K562 (cell line): ENCODE measurements around the gene KMT5C. TPM values are rescaled to one million over a fixed set of nuclear protein-coding genes. Genes with fewer than 3 reads are reported as not detected.

ENCODE experiments used
- ATAC-seq: fragments of 200-7000 bp; cut with Tn5 transposase; 3 replicates; pipeline ENCODE4 v1.9.1; 2020; ENCODE audit warnings: moderate library complexity
- BruUV-seq: library from RNA; stranded (reverse); fragments of 400-500 nt; replicated peaks from 2 replicates; lab custom pipeline; 2021; lab: Mats Ljungman, UMichigan
- CTCF ChIA-PET: fragments of 300-600 bp; formaldehyde crosslinking; extraction: SDS; loops from one replicate; lab custom pipeline; 2021; ENCODE audit warnings: low intra/inter-chr PET ratio; lab: Yijun Ruan, JAX
- POLR2A ChIA-PET: fragments of 300-600, 350-650 bp; sonication (Branson Sonifier 250); formaldehyde crosslinking; extraction: SDS; loops from one replicate; lab custom pipeline; 2021; ENCODE audit warnings: antibody characterized with exemption, inconsistent platforms; lab: Yijun Ruan, JAX
- DNase-seq, 4 experiments: peaks; one replicate each; pipeline versions ENCODE4 v3.0.0 to v3.0.0-alpha.2; 2011 to 2018; ENCODE audit warnings: low spot score in 3 of 4, mixed read lengths in 3 of 4; ENCODE audit errors: extremely low read depth in 1 of 4
- FAIRE-seq: peaks from 2 replicates; lab custom pipeline; 2011; peaks lifted over from hg19 to GRCh38; lab: Jason Lieb, UNC
- H2AFZ ChIP-seq: 2 replicates; pipeline ENCODE4 v1.6.0; 2011; ENCODE audit warnings: low read depth, low read length, control low read depth, inconsistent platforms
- H3K27ac ChIP-seq: fragments of 200-600 bp; 3 replicates; pipeline ENCODE4 v1.8.0; 2011; ENCODE audit warnings: low read depth, mild to moderate bottlenecking, control low read depth, inconsistent platforms, low read length, moderate library complexity, mixed read lengths; ENCODE audit errors: extremely low read depth
- H3K27me3 ChIP-seq, 2 experiments: fragments of 300-600 bp in 1 of 2; 2 replicates in 1 of 2; 3 replicates in 1 of 2; pipeline versions ENCODE4 v1.6.0 to v1.8.0; 2011; ENCODE audit warnings: inconsistent platforms in 2 of 2, low read length in 2 of 2, mild to moderate bottlenecking in 1 of 2, mixed read lengths in 1 of 2, moderate library complexity in 1 of 2; ENCODE audit not compliant: control insufficient read depth in 2 of 2, insufficient read depth in 2 of 2
- H3K36me3 ChIP-seq: fragments of 300-600 bp; 3 replicates; pipeline ENCODE4 v1.8.0; 2011; ENCODE audit warnings: mild to moderate bottlenecking, low read length, inconsistent platforms; ENCODE audit not compliant: control insufficient read depth, insufficient read depth
- H3K4me1 ChIP-seq, 2 experiments: fragments of 200-600 bp in 1 of 2; replicated peaks in 1 of 2; 2 replicates in 1 of 2; 3 replicates in 1 of 2; pipeline versions ENCODE4 v1.5.1 to v1.8.0; 2011; ENCODE audit warnings: inconsistent platforms in 2 of 2, low read length in 2 of 2, mild to moderate bottlenecking in 1 of 2, mixed read lengths in 1 of 2, moderate library complexity in 1 of 2; ENCODE audit not compliant: control insufficient read depth in 2 of 2, insufficient read depth in 2 of 2
- H3K4me2 ChIP-seq: 2 replicates; pipeline ENCODE4 v1.6.1; 2011; ENCODE audit warnings: low read length, control low read depth, inconsistent platforms, mixed read lengths; ENCODE audit not compliant: insufficient read depth
- H3K4me3 ChIP-seq: fragments of 200-600 bp; sonication (generic), shearing (Covaris generic); 2 replicates; pipeline ENCODE4 v1.5.1; 2016; ENCODE audit warnings: control low read depth, inconsistent platforms
- H3K79me2 ChIP-seq: fragments of 200-600 bp; 3 replicates; pipeline ENCODE4 v1.8.0; 2011; ENCODE audit warnings: low read length, inconsistent platforms; ENCODE audit not compliant: control insufficient read depth, insufficient read depth
- H3K9ac ChIP-seq, 2 experiments: 2 replicates each; pipeline versions ENCODE4 v1.6.0 to v1.6.1; 2011; ENCODE audit warnings: low read depth in 2 of 2, low read length in 2 of 2, control low read depth in 1 of 2, inconsistent platforms in 1 of 2, mild to moderate bottlenecking in 1 of 2, mixed read lengths in 1 of 2; ENCODE audit not compliant: insufficient read depth in 1 of 2
- H3K9me1 ChIP-seq: one replicate; pipeline ENCODE4 v1.6.0; 2011; ENCODE audit warnings: inconsistent platforms, mild to moderate bottlenecking, low read length, moderate library complexity; ENCODE audit not compliant: control insufficient read depth, insufficient read depth
- H3K9me3 ChIP-seq: replicated peaks from 2 replicates; pipeline ENCODE4 v1.5.1; 2011; ENCODE audit warnings: low read depth, low read length, inconsistent platforms; ENCODE audit not compliant: control insufficient read depth, insufficient read depth
- H4K20me1 ChIP-seq: replicated peaks from 2 replicates; pipeline ENCODE4 v1.6.1; 2011; ENCODE audit warnings: low read length, inconsistent platforms, mixed read lengths; ENCODE audit not compliant: control insufficient read depth, insufficient read depth
- ARID2 ChIP-seq: fragments of 450-650 bp; IDR thresholded peaks from 2 replicates; pipeline ENCODE4 v1.6.1; 2017; ENCODE audit warnings: antibody characterized with exemption, mild to moderate bottlenecking
- GTF2E2 ChIP-seq: fragments of 200-800 bp; sonication (Bioruptor generic); IDR thresholded peaks from 2 replicates; pipeline ENCODE4 v1.6.1; 2016; ENCODE audit warnings: missing genetic modification characterization, missing compliant biosample characterization
- L3MBTL2 ChIP-seq: fragments of 450-650 bp; IDR thresholded peaks from 2 replicates; pipeline ENCODE4 v1.6.1; 2016; ENCODE audit warnings: mild to moderate bottlenecking, moderate library complexity
- PTBP1 ChIP-seq: fragments of 200-400 bp; formaldehyde crosslinking; IDR thresholded peaks from 2 replicates; pipeline ENCODE4 v1.6.1; 2017; ENCODE audit warnings: low read depth, low read length
- THRAP3 ChIP-seq: fragments of 450-650 bp; IDR thresholded peaks from 2 replicates; pipeline ENCODE4 v1.6.1; 2016; ENCODE audit warnings: mild to moderate bottlenecking, inconsistent platforms, borderline replicate concordance
- ZBTB1 ChIP-seq: sonication (generic); formaldehyde crosslinking; IDR thresholded peaks from 2 replicates; pipeline ENCODE4 v1.8.1; 2023; ENCODE audit warnings: missing genetic modification reagents, low read depth, mild to moderate bottlenecking, borderline replicate concordance
- ZBTB7A ChIP-seq: IDR thresholded peaks from 2 replicates; pipeline ENCODE4 v1.6.1; 2011; ENCODE audit warnings: low read depth, mild to moderate bottlenecking, low read length, moderate library complexity, borderline replicate concordance; ENCODE audit not compliant: control insufficient read depth
- ZSCAN29 ChIP-seq: fragments of 450-650 bp; IDR thresholded peaks from 2 replicates; pipeline ENCODE4 v1.6.1; 2017
- WGBS: fragments of 100-300 bp; shearing (Covaris generic); methylation state at CpG from one replicate; pipeline ENCODE4 v1.1.6; 2016; ENCODE audit warnings: low coverage, mixed read lengths; ENCODE audit not compliant: insufficient coverage; ENCODE audit errors: missing lambda C conversion rate; 5-methylcytosine and 5-hydroxymethylcytosine counted together
- in situ Hi-C: fragments of 300-500 bp; cut with MboI; formaldehyde crosslinking; loops from 4 replicates; pipeline ENCODE4 v1.15.0; 2018; ENCODE audit warnings: inconsistent platforms, mixed read lengths
- intact Hi-C: fragments of 100-400 bp; cut with micrococcal nuclease; formaldehyde crosslinking; loops from 2 replicates; pipeline ENCODE4 v1.14.2; 2022
- polyA plus RNA-seq, 8 experiments: library from polyadenylated mRNA; depleted of rRNA in 4 of 8; stranded (reverse) in 5 of 8; unstranded in 3 of 8; fragments of >200 nt; fragmentation: Nextera tagmentation in 2 of 8; fragmentation: Illumina TruSeq in 1 of 8; extraction: Ambion mirVana in 2 of 8; extraction: Trizol in 1 of 8; gene quantifications; 2 replicates each; pipeline versions ENCODE4 v1.2.1 to v1.2.3, GENCODE V29; 2011 to 2014; ENCODE audit warnings: inconsistent platforms in 1 of 8, missing spikeins in 1 of 8
- total RNA-seq, 7 experiments: library from RNA; depleted of rRNA in 6 of 7; stranded (reverse); fragments of >200 nt in 6 of 7; fragmentation: Illumina TruSeq in 2 of 7; extraction: Trizol in 2 of 7; gene quantifications; 2 replicates each; pipeline versions ENCODE4 v1.2.1 to v1.2.3, GENCODE V29; 2011 to 2021; ENCODE audit warnings: low replicate concordance in 1 of 7
- TF ChIP-seq, protein P1 (sequence below): sonication (generic); formaldehyde crosslinking; IDR thresholded peaks from 2 replicates; pipeline ENCODE4 v1.4.0; 2020; ENCODE audit warnings: mild to moderate bottlenecking, missing genetic modification reagents
- TF ChIP-seq, protein P2 (sequence below): fragments of 450-650 bp; formaldehyde crosslinking; IDR thresholded peaks from 2 replicates; pipeline ENCODE4 v1.4.0; 2022; ENCODE audit warnings: missing genetic modification characterization
- TF ChIP-seq, protein P3 (sequence below): sonication (generic); formaldehyde crosslinking; IDR thresholded peaks from 2 replicates; pipeline ENCODE4 v1.5.0; 2020; ENCODE audit warnings: missing genetic modification reagents
- TF ChIP-seq, protein P4 (sequence below): fragments of 250-450 bp; sonication (Bioruptor Pico); IDR thresholded peaks from 2 replicates; pipeline ENCODE4 v1.8.0; 2022; ENCODE audit warnings: inconsistent platforms, mild to moderate bottlenecking, moderate library complexity, borderline replicate concordance
- TF ChIP-seq, protein P5 (sequence below): fragments of 450-650 bp; formaldehyde crosslinking; conservative IDR thresholded peaks from 2 replicates; pipeline ENCODE4 v1.4.0; 2022; ENCODE audit warnings: mild to moderate bottlenecking, missing genetic modification characterization

The KMT5C gene
- total and polyA plus RNA-seq, 9 of the 15 experiments (the other 6 are each of a cell fraction or from before 2014, with no cell fraction given), result 0.15 to 53.5 (median 16.6) TPM

DNA sequence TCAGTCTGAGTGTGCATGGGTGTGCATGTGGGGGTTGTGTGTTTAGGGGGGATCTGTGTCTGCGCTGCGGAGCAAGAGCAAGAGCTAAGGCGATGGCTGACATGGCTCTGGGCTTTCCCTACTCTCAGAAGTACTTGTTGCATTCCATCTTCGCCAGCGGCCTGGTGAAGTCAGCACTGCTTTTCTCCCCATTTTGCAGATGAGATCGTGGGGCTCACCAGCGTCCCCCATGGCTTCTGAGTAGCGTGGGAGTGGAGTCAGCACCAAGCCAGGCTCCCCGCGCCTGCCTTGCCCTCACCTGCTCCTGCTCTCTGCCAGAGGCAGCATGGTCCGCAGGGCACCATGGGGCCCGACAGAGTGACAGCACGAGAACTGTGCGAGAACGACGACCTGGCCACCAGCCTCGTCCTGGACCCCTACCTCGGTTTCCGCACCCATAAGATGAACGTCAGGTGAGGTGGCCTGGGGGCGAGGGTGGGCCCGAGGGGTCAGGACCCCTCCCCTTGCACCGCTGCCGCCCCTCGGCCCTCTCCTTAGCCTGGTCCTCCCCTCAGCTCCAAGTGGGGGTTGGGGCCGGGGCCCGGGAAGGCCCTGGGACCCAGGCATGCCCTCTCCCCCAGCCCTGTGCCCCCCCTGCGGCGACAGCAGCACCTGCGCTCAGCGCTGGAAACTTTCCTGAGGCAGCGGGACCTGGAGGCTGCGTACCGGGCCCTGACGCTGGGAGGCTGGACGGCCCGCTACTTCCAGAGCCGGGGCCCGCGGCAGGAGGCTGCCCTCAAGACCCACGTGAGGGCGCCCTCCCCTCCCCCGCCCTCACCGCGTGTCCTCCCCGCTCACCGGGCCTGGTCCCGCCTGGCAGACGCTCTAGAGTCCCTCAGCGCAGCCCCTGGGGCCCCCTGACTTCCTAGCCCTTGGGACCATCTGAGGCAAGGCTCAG lies 2.2 kb downstream of the KMT5C start:
- no peak overlapping the region for H2AFZ ChIP-seq
- ChIA-PET CTCF (no interaction called here), POLR2A (interaction anchor here (1.4 kb wide), 3 partner anchors 8 to 42 kb away, joined by 4 to 11 read pairs (median 6); partner anchors contain the start of gene TMEM238)
- FAIRE-seq, result no peak
- no peak for ATAC-seq
- 0 out of 2 replicates have a peak, but pooled peaks cover 6% of the 10 kb centered on the region for H4K20me1 ChIP-seq
- H3K27ac ChIP-seq, result peak overlapping the region; percentile 97
- peaks cover 47% of the 10 kb centered on the region; the same call in 2 of the 3 replicates for H3K36me3 ChIP-seq
- H3K4me1 ChIP-seq, result peaks cover 7 to 72% of the 10 kb centered on the region in 2 experiments; a peak in 4 of 5 replicates
- BruUV-seq, result TSS peak; percentile 34
- peak in 2 of 4 experiments; percentile 37 to 48 for DNase-seq
- 54% methylated on average over 18 of the region's 50 CpGs for WGBS
- peaks cover 24% of the 10 kb centered on the region for H3K79me2 ChIP-seq
- no peaks in the 10 kb centered on the region for H3K9me3 ChIP-seq
- in situ Hi-C loops (no loop called here), intact Hi-C loops (no loop called here)
- H3K9me1 ChIP-seq, result no peaks in the 10 kb centered on the region
- peak overlapping the region; percentile 82 for H3K4me2 ChIP-seq
- H3K9ac ChIP-seq, result peak overlapping the region; percentile 55 to 91
- H3K27me3 ChIP-seq, result no peaks in the 10 kb centered on the region
- peak overlapping the region; percentile 92 for H3K4me3 ChIP-seq
- TF ChIP-seq, protein P1, sequence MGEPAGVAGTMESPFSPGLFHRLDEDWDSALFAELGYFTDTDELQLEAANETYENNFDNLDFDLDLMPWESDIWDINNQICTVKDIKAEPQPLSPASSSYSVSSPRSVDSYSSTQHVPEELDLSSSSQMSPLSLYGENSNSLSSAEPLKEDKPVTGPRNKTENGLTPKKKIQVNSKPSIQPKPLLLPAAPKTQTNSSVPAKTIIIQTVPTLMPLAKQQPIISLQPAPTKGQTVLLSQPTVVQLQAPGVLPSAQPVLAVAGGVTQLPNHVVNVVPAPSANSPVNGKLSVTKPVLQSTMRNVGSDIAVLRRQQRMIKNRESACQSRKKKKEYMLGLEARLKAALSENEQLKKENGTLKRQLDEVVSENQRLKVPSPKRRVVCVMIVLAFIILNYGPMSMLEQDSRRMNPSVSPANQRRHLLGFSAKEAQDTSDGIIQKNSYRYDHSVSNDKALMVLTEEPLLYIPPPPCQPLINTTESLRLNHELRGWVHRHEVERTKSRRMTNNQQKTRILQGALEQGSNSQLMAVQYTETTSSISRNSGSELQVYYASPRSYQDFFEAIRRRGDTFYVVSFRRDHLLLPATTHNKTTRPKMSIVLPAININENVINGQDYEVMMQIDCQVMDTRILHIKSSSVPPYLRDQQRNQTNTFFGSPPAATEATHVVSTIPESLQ, result no peak
- TF ChIP-seq PTBP1 (no peak), THRAP3 (no peak), ZSCAN29 (no peak), GTF2E2 (no peak), ZBTB1 (CRISPR knock-in tag) (no peak), ARID2 (no peak), ZBTB7A (0 out of 2 replicates have a peak, but pooled peaks have one; percentile 12), L3MBTL2 (no peak)
- TF ChIP-seq, protein P2, sequence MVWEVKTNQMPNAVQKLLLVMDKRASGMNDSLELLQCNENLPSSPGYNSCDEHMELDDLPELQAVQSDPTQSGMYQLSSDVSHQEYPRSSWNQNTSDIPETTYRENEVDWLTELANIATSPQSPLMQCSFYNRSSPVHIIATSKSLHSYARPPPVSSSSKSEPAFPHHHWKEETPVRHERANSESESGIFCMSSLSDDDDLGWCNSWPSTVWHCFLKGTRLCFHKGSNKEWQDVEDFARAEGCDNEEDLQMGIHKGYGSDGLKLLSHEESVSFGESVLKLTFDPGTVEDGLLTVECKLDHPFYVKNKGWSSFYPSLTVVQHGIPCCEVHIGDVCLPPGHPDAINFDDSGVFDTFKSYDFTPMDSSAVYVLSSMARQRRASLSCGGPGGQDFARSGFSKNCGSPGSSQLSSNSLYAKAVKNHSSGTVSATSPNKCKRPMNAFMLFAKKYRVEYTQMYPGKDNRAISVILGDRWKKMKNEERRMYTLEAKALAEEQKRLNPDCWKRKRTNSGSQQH, result no peak
- TF ChIP-seq, protein P3, sequence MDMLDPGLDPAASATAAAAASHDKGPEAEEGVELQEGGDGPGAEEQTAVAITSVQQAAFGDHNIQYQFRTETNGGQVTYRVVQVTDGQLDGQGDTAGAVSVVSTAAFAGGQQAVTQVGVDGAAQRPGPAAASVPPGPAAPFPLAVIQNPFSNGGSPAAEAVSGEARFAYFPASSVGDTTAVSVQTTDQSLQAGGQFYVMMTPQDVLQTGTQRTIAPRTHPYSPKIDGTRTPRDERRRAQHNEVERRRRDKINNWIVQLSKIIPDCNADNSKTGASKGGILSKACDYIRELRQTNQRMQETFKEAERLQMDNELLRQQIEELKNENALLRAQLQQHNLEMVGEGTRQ (CRISPR knock-in tag), result no peak
- TF ChIP-seq, protein P4, sequence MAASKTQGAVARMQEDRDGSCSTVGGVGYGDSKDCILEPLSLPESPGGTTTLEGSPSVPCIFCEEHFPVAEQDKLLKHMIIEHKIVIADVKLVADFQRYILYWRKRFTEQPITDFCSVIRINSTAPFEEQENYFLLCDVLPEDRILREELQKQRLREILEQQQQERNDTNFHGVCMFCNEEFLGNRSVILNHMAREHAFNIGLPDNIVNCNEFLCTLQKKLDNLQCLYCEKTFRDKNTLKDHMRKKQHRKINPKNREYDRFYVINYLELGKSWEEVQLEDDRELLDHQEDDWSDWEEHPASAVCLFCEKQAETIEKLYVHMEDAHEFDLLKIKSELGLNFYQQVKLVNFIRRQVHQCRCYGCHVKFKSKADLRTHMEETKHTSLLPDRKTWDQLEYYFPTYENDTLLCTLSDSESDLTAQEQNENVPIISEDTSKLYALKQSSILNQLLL (CRISPR knock-in tag), result no peak
- TF ChIP-seq, protein P5, sequence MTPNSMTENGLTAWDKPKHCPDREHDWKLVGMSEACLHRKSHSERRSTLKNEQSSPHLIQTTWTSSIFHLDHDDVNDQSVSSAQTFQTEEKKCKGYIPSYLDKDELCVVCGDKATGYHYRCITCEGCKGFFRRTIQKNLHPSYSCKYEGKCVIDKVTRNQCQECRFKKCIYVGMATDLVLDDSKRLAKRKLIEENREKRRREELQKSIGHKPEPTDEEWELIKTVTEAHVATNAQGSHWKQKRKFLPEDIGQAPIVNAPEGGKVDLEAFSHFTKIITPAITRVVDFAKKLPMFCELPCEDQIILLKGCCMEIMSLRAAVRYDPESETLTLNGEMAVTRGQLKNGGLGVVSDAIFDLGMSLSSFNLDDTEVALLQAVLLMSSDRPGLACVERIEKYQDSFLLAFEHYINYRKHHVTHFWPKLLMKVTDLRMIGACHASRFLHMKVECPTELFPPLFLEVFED (CRISPR knock-in tag), result no peak
